Measurements from ENCODE around the gene NOVA2.

NOVA2 gene

GRCh38 chr19:45958769-45959516 lies 14.7 kb downstream of the NOVA2 start:
- Histone ChIP-seq H4K20me1 (ENCODE audit: insufficient read depth, low read length) (no peaks in the 10 kb centered on the region), H3K9me3 (replicated peaks; ENCODE audit: insufficient read depth, low read length) (no peaks in the 10 kb centered on the region), H3K27me3 (replicated peaks; ENCODE audit: insufficient read depth, low read length) (peaks cover 85% of the 10 kb centered on the region), H3K9ac (ENCODE audit: low read length) (no peak overlapping the region), H3K79me2 (ENCODE audit: low read length) (no peaks in the 10 kb centered on the region), H3F3A (ENCODE audit: insufficient read depth, low read length) (no peaks in the 10 kb centered on the region), H3K36me3 (replicated peaks; ENCODE audit: insufficient read depth, low read length) (no peaks in the 10 kb centered on the region), H3K4me2 (ENCODE audit: low read depth, low read length) (no peak overlapping the region), H3K4me3 (ENCODE audit: low read length) (no peak overlapping the region), H3K27ac (ENCODE audit: low read length) (no peak overlapping the region), H3K4me1 (ENCODE audit: low read length) (no peaks in the 10 kb centered on the region), H3K9me2 (replicated peaks; ENCODE audit: insufficient read depth, low read length) (no peaks in the 10 kb centered on the region), H2AFZ (ENCODE audit: low read length) (no peak overlapping the region)
- TF ChIP-seq EZH2 (optimal IDR thresholded peaks at IDR 0.05; ENCODE audit: low read depth, low read length) (no peak), EZH2phosphoT487 (IDR thresholded peaks at IDR 0.05; ENCODE audit: low read length) (no peak), CTCF (IDR thresholded peaks at IDR 0.05; ENCODE audit: low read length) (no peak)
- no peak for DNase-seq

GRCh38 chr19:45958320-45958719 lies 15.3 kb downstream of the NOVA2 start:
- Histone ChIP-seq H3K27me3 (replicated peaks; ENCODE audit: insufficient read depth, low read length) (peaks cover 81% of the 10 kb centered on the region), H3K9me3 (replicated peaks; ENCODE audit: insufficient read depth, low read length) (no peaks in the 10 kb centered on the region), H3F3A (ENCODE audit: insufficient read depth, low read length) (no peaks in the 10 kb centered on the region), H3K9ac (ENCODE audit: low read length) (no peak overlapping the region), H2AFZ (ENCODE audit: low read length) (no peak overlapping the region), H3K9me2 (replicated peaks; ENCODE audit: insufficient read depth, low read length) (no peaks in the 10 kb centered on the region), H3K4me2 (ENCODE audit: low read depth, low read length) (no peak overlapping the region), H3K79me2 (ENCODE audit: low read length) (no peaks in the 10 kb centered on the region), H3K4me1 (ENCODE audit: low read length) (peaks cover under 1% of the 10 kb centered on the region; the same call in 1 of the 2 replicates), H3K36me3 (replicated peaks; ENCODE audit: insufficient read depth, low read length) (no peaks in the 10 kb centered on the region), H3K4me3 (ENCODE audit: low read length) (no peak overlapping the region), H3K27ac (ENCODE audit: low read length) (no peak overlapping the region), H4K20me1 (ENCODE audit: insufficient read depth, low read length) (no peaks in the 10 kb centered on the region)
- DNase-seq = no peak
- no peak for TF ChIP-seq EZH2phosphoT487 (IDR thresholded peaks at IDR 0.05; ENCODE audit: low read length)
- TF ChIP-seq CTCF (IDR thresholded peaks at IDR 0.05; ENCODE audit: low read length) = no peak
- no peak for TF ChIP-seq EZH2 (optimal IDR thresholded peaks at IDR 0.05; ENCODE audit: low read depth, low read length)

- no peak overlapping the region for H3K4me3 ChIP-seq (ENCODE audit: low read length)
- no peaks in the 10 kb centered on the region for H3K79me2 ChIP-seq (ENCODE audit: low read length)
- no peak for TF ChIP-seq CTCF (IDR thresholded peaks at IDR 0.05; ENCODE audit: low read length)
- no peak for TF ChIP-seq EZH2 (optimal IDR thresholded peaks at IDR 0.05; ENCODE audit: low read depth, low read length)
- TF ChIP-seq EZH2phosphoT487 (IDR thresholded peaks at IDR 0.05; ENCODE audit: low read length) = no peak
- no peaks in the 10 kb centered on the region for H3F3A ChIP-seq (ENCODE audit: insufficient read depth, low read length)
- no peaks in the 10 kb centered on the region for H3K9me2 ChIP-seq (replicated peaks; ENCODE audit: insufficient read depth, low read length)
- H4K20me1 ChIP-seq (ENCODE audit: insufficient read depth, low read length) = no peaks in the 10 kb centered on the region
- H3K4me2 ChIP-seq (ENCODE audit: low read depth, low read length) = no peak overlapping the region
- no peak for DNase-seq
- peaks cover 70% of the 10 kb centered on the region for H3K27me3 ChIP-seq (replicated peaks; ENCODE audit: insufficient read depth, low read length)
- no peak overlapping the region for H3K9ac ChIP-seq (ENCODE audit: low read length)
- no peaks in the 10 kb centered on the region for H3K9me3 ChIP-seq (replicated peaks; ENCODE audit: insufficient read depth, low read length)
- no peaks in the 10 kb centered on the region for H3K36me3 ChIP-seq (replicated peaks; ENCODE audit: insufficient read depth, low read length)
- H2AFZ ChIP-seq (ENCODE audit: low read length) = no peak overlapping the region
- peaks cover 7% of the 10 kb centered on the region for H3K4me1 ChIP-seq (ENCODE audit: low read length)
- H3K27ac ChIP-seq (ENCODE audit: low read length) = no peak overlapping the region
Observed at GRCh38 chr19:45955905-45956608, 17.6 kb downstream of the NOVA2 start.
